OCI-M1 (cell line): ENCODE data around the gene GJD2.

Source experiments
- DNase-seq: peaks from one replicate; lab custom pipeline; 2025; lab: John Stamatoyannopoulos, UW

The GJD2 gene

GRCh38 chr15:34773013-34773412 lies 18.2 kb upstream of the GJD2 start:
- no peak for DNase-seq

GRCh38 chr15:34772312-34772711 lies 17.5 kb upstream of the GJD2 start:
- no peak for DNase-seq

- DNase-seq: no peak
Observed at GRCh38 chr15:34769711-34770110, 14.9 kb upstream of the GJD2 start.

GRCh38 chr15:34768530-34768929 lies 13.7 kb upstream of the GJD2 start:
- DNase-seq: no peak

- DNase-seq: no peak
Observed at GRCh38 chr15:34765741-34766140, 10.9 kb upstream of the GJD2 start.

GRCh38 chr15:34760909-34761308 lies 6.1 kb upstream of the GJD2 start:
- DNase-seq: no peak

GRCh38 chr15:34759992-34760391 lies 5.2 kb upstream of the GJD2 start:
- DNase-seq: no peak

- DNase-seq: no peak
Observed at GRCh38 chr15:34759347-34759746, 4.5 kb upstream of the GJD2 start.

GRCh38 chr15:34757262-34757661 lies 2.5 kb upstream of the GJD2 start:
- DNase-seq: no peak

GRCh38 chr15:34755419-34755773 lies 598 bp upstream of the GJD2 start:
- DNase-seq: no peak

GRCh38 chr15:34754171-34754601 lies 612 bp downstream of the GJD2 start:
- DNase-seq: no peak

GRCh38 chr15:34753236-34753894 lies 1.4 kb downstream of the GJD2 start:
- DNase-seq: peak; percentile 35

- DNase-seq: no peak
Observed at GRCh38 chr15:34749691-34750090, 5.1 kb downstream of the GJD2 start.

- no peak for DNase-seq
Observed at GRCh38 chr15:34739346-34739745, 15.5 kb downstream of the GJD2 start.

- DNase-seq: no peak
Observed at GRCh38 chr15:34738002-34738401, 16.8 kb downstream of the GJD2 start.

GRCh38 chr15:34737477-34737876 lies 17.3 kb downstream of the GJD2 start:
- DNase-seq: no peak

- DNase-seq: no peak
Observed at GRCh38 chr15:34734303-34734702, 20.5 kb downstream of the GJD2 start.

GRCh38 chr15:34733621-34734020 lies 21.2 kb downstream of the GJD2 start:
- DNase-seq: no peak

GRCh38 chr15:34732430-34732829 lies 22.4 kb downstream of the GJD2 start:
- no peak for DNase-seq

GRCh38 chr15:34730701-34731100 lies 24.1 kb downstream of the GJD2 start:
- no peak for DNase-seq

GRCh38 chr15:34729886-34730285 lies 24.9 kb downstream of the GJD2 start:
- no peak for DNase-seq

GRCh38 chr15:34729056-34729455 lies 25.7 kb downstream of the GJD2 start:
- no peak for DNase-seq

- no peak for DNase-seq
Observed at GRCh38 chr15:34726406-34727100, 28.2 kb downstream of the GJD2 start.

GRCh38 chr15:34725556-34725955 lies 29.2 kb downstream of the GJD2 start:
- no peak for DNase-seq
